Endothelial cell of umbilical vein (primary cell): Measurements from ENCODE around the gene KIR3DL3. TPM values are rescaled to one million over a fixed set of nuclear protein-coding genes. Genes with fewer than 3 reads are reported as not detected.
"Not testable (repeated sequence)": the region's sequence is repeated elsewhere in the genome, so short reads cannot be mapped to it uniquely, and the experiment has no call there.

Experiments
- BruUV-seq: library from RNA; stranded (reverse); fragments of 400-500 nt; replicated peaks from 2 replicates; lab custom pipeline; 2021; lab: Mats Ljungman, UMichigan
- CTCF ChIA-PET: fragments of 300-600, 350-600 bp; sonication (Branson Sonifier 250); formaldehyde crosslinking; loops from one replicate; lab custom pipeline; 2021; ENCODE audit warnings: antibody characterized with exemption, inconsistent platforms; lab: Charles Lee
- POLR2A ChIA-PET: fragments of 300-600, 350-600 bp; sonication (Branson Sonifier 250); formaldehyde crosslinking; loops from one replicate; lab custom pipeline; 2021; ENCODE audit warnings: antibody characterized with exemption, inconsistent platforms; lab: Charles Lee
- DNase-seq: peaks from one replicate; pipeline ENCODE4 v3.0.0-alpha.2; 2011; ENCODE audit warnings: low read depth, low spot score
- FAIRE-seq: peaks from 2 replicates; lab custom pipeline; 2011; peaks lifted over from hg19 to GRCh38; lab: Jason Lieb, UNC
- H2AFZ ChIP-seq: 2 replicates; pipeline ENCODE4 v1.6.0; 2012; ENCODE audit warnings: low read depth, low read length, control low read depth, inconsistent platforms
- H3K27ac ChIP-seq: 2 replicates; pipeline ENCODE4 v1.5.1; 2011; ENCODE audit warnings: low read depth, mild to moderate bottlenecking, control low read depth, low read length, moderate library complexity; ENCODE audit not compliant: insufficient read depth
- H3K27me3 ChIP-seq, 2 experiments: 2 replicates each; pipeline versions ENCODE4 v1.6.0 to v1.6.1; 2011; ENCODE audit warnings: low read length in 2 of 2, mixed read lengths in 1 of 2; ENCODE audit not compliant: control insufficient read depth in 2 of 2, insufficient read depth in 2 of 2
- H3K36me3 ChIP-seq, 2 experiments: 2 replicates in 1 of 2; 3 replicates in 1 of 2; pipeline ENCODE4 v1.5.1; 2011; ENCODE audit warnings: low read length in 2 of 2, mild to moderate bottlenecking in 1 of 2, moderate library complexity in 1 of 2; ENCODE audit not compliant: control insufficient read depth in 2 of 2, insufficient read depth in 2 of 2; ENCODE audit errors: extremely low read depth in 1 of 2
- H3K4me1 ChIP-seq: 3 replicates; pipeline ENCODE4 v1.5.1; 2011; ENCODE audit warnings: mild to moderate bottlenecking, low read length; ENCODE audit not compliant: control insufficient read depth, insufficient read depth; ENCODE audit errors: extremely low read depth
- H3K4me2 ChIP-seq: 2 replicates; pipeline ENCODE4 v1.6.1; 2011; ENCODE audit warnings: low read length, control low read depth, mixed read lengths; ENCODE audit not compliant: insufficient read depth
- H3K4me3 ChIP-seq, 3 experiments: fragments of 200-600 bp in 1 of 3; sonication (generic), shearing (Covaris generic) in 1 of 3; replicated peaks in 1 of 3; 2 replicates each; pipeline ENCODE4 v1.5.1; 2011 to 2016; ENCODE audit warnings: control low read depth in 3 of 3, low read length in 3 of 3, mild to moderate bottlenecking in 2 of 3, inconsistent platforms in 1 of 3, low read depth in 1 of 3, moderate library complexity in 1 of 3; ENCODE audit not compliant: insufficient read depth in 1 of 3
- H3K79me2 ChIP-seq: 2 replicates; pipeline ENCODE4 v1.6.0; 2012; ENCODE audit warnings: low read length, inconsistent platforms; ENCODE audit not compliant: control insufficient read depth, insufficient read depth
- H3K9ac ChIP-seq: replicated peaks from 2 replicates; pipeline ENCODE3; 2011; ENCODE audit warnings: low read length, control low read depth; ENCODE audit not compliant: insufficient read depth; ENCODE audit errors: extremely low read depth
- H3K9me1 ChIP-seq: replicated peaks from 3 replicates; pipeline ENCODE4 v1.6.0; 2011; ENCODE audit warnings: mild to moderate bottlenecking, low read length; ENCODE audit not compliant: control insufficient read depth, insufficient read depth; ENCODE audit errors: extremely low read depth
- H3K9me3 ChIP-seq: replicated peaks from 2 replicates; pipeline ENCODE4 v1.5.1; 2012; ENCODE audit warnings: low read length, inconsistent platforms; ENCODE audit not compliant: control insufficient read depth, insufficient read depth
- H4K20me1 ChIP-seq: replicated peaks from 2 replicates; pipeline ENCODE3; 2011; ENCODE audit warnings: mild to moderate bottlenecking, low read length; ENCODE audit not compliant: control insufficient read depth, insufficient read depth; ENCODE audit errors: extremely low read depth
- dilution Hi-C: fragments of 300-500 bp; cut with MboI; formaldehyde crosslinking; loops from one replicate; pipeline ENCODE4 v1.15.0; 2019; ENCODE audit warnings: low sequenced_read_pairs; ENCODE audit not compliant: extremely low pct_ligation_motif_present
- intact Hi-C: fragments of 100-400 bp; cut with micrococcal nuclease; formaldehyde crosslinking; loops from one replicate; pipeline ENCODE4 v1.10.0; 2022
- polyA plus RNA-seq, 4 experiments: library from polyadenylated mRNA; depleted of rRNA in 3 of 4; stranded (reverse) in 3 of 4; unstranded in 1 of 4; fragments of >200 nt; gene quantifications; 2 replicates each; pipeline versions ENCODE4 v1.2.1 to v1.2.3, GENCODE V29; 2011 to 2012; ENCODE audit warnings: missing spikeins in 1 of 4
- total RNA-seq: library from RNA; stranded (reverse); gene quantifications from 2 replicates; pipeline ENCODE4 v1.2.3, GENCODE V29; 2021

Gene KIR3DL3
- total and polyA plus RNA-seq, 2 donors (not counting 3 experiments of a cell fraction or from before 2014, with no cell fraction given), result not detected

DNA sequence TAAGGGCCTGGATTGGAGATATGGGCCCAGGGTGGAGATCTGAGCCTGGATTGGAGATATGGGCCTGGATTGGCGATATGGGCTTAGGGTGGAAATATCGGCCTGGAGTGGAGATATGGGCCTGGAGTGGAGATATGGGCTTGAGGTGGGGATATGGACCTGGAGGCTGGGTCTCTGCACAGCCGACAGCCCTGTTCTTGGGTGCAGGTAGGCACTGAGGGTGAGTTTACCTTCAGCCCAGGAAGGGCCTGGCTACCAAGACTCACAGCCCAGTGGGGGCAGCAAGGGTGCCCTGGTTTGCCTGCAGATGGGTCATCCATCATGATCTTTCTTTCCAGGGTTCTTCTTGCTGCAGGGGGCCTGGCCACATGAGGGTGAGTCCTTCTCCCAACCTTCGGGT lies 46.3 kb downstream of the KIR3DL3 start:
- H3K9ac ChIP-seq, H3K9me1 ChIP-seq, intact Hi-C loops, H3K4me2 ChIP-seq, H3K27ac ChIP-seq, H3K36me3 ChIP-seq, DNase-seq, H3K4me3 ChIP-seq, CTCF ChIA-PET, H3K27me3 ChIP-seq, FAIRE-seq, POLR2A ChIA-PET, dilution Hi-C loops, H3K9me3 ChIP-seq, BruUV-seq, H2AFZ ChIP-seq, H4K20me1 ChIP-seq, H3K4me1 ChIP-seq, H3K79me2 ChIP-seq: not testable (repeated sequence)

DNA sequence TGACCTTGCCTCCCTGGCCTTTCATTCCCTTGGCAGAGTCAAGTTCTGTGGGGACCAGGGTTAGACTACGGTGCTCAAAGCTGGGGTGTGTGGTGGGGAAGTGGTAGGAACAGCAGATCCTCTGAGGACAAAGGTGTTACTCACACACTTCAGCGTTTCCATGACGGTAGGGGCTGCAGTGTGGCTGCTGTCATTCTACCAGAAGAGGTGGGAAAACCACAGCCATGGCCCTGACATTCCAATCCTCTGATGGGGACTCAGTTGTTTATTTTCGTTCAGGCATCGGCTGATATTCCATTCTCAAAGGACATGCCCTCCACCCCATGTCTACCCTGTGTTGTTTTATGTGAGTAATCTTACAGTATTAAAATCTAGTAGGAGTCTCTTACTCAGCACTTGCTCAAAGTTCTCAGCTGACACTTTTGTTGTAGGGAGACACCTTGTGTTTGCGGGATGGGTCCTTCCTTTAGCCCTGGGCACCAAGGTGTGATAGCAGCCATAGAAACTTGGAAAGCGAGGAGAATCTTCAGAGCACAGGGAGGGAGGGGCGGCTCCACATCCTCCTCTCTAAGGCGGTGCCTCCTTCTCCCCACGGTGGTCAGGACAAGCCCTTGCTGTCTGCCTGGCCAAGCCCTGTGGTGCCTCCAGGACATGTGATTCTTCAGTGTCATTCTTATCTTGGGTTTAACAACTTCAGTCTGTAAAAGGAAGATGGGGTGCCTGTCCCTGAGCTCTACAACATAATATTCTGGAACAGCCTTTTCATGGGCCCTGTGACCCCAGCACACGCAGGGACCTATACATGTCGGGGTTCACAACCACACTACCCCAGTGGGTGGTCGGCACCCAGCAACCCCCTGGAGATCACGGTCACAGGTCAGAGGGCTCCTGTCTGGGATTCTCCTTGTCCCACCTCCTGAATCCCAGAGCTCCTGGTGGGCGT lies 47.0 kb downstream of the KIR3DL3 start:
- FAIRE-seq, H3K27ac ChIP-seq, H3K36me3 ChIP-seq, dilution Hi-C loops, H3K79me2 ChIP-seq, CTCF ChIA-PET, H3K9me3 ChIP-seq, H3K4me1 ChIP-seq, H2AFZ ChIP-seq, H3K27me3 ChIP-seq, H3K4me3 ChIP-seq, DNase-seq, H3K9me1 ChIP-seq, intact Hi-C loops, H3K9ac ChIP-seq, POLR2A ChIA-PET, H4K20me1 ChIP-seq, BruUV-seq, H3K4me2 ChIP-seq: not testable (repeated sequence)

DNA sequence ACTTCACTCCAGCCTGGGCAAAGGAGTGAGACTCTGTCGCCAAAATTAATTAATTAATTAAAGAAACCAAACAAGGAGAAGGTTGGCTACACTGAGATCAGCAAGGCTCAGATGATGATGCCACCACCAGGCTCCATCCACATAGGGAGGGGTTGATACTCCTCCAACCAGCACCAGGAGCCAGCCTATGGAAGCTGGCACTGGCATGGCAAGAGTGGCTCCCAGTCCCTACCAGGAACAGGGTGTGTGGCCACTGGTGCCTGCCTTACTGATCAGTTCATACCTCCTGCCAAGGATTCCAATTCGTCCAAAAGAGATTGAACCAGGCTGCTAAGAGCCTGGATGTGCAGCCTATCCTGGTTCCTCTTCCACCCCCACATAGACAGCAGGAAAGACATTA lies 48.4 kb downstream of the KIR3DL3 start:
- BruUV-seq, FAIRE-seq, H4K20me1 ChIP-seq, H2AFZ ChIP-seq, H3K79me2 ChIP-seq, H3K27me3 ChIP-seq, dilution Hi-C loops, H3K4me1 ChIP-seq, H3K4me3 ChIP-seq, H3K9me3 ChIP-seq, H3K4me2 ChIP-seq, H3K27ac ChIP-seq, POLR2A ChIA-PET, H3K36me3 ChIP-seq, CTCF ChIA-PET, intact Hi-C loops, DNase-seq, H3K9ac ChIP-seq, H3K9me1 ChIP-seq: not testable (repeated sequence)

DNA sequence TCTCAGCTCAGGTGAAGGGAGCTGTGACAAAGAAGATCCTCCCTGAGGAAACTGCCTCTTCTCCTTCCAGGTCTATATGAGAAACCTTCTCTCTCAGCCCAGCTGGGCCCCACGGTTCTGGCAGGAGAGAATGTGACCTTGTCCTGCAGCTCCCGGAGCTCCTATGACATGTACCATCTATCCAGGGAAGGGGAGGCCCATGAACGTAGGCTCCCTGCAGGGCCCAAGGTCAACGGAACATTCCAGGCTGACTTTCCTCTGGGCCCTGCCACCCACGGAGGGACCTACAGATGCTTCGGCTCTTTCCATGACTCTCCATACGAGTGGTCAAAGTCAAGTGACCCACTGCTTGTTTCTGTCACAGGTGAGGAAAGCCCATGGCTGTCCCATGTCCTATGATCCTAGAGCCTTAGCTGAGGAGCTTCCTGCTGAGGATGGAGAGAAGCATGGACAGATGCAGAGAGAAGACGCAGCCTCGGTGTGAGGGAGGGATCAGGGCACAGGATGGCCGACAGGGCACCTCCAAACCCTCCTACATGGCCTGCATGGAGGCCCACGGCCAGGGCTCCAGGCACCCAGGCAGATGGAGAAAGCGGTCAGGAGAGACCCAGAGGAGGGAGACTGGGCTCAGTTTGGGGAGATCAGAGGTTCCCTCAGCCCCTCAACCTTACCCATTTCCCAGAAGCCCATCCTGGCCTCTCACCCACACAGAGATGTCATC lies 51.0 kb downstream of the KIR3DL3 start:
- H3K79me2 ChIP-seq, H3K27ac ChIP-seq, POLR2A ChIA-PET, H3K9ac ChIP-seq, FAIRE-seq, H3K27me3 ChIP-seq, intact Hi-C loops, H3K4me3 ChIP-seq, H4K20me1 ChIP-seq, H2AFZ ChIP-seq, BruUV-seq, H3K9me1 ChIP-seq, dilution Hi-C loops, H3K9me3 ChIP-seq, H3K4me2 ChIP-seq, DNase-seq, H3K36me3 ChIP-seq, CTCF ChIA-PET, H3K4me1 ChIP-seq: not testable (repeated sequence)
